GM10248 (cell line): ENCODE data around the gene MED20.

Source experiments
- CTCF ChIA-PET: fragments of 300-600 bp; sonication (Branson Sonifier 250); formaldehyde crosslinking; extraction: SDS; loops from one replicate; lab custom pipeline; 2021; ENCODE audit warnings: antibody characterized with exemption; lab: Yijun Ruan, JAX
- POLR2A ChIA-PET: fragments of 350-650 bp; sonication (Branson Sonifier 250); formaldehyde crosslinking; extraction: SDS; loops from one replicate; lab custom pipeline; 2020; ENCODE audit warnings: antibody characterized with exemption; lab: Yijun Ruan, JAX
- DNase-seq: peaks from one replicate; pipeline ENCODE4 v3.0.0; 2012; ENCODE audit errors: extremely low spot score
- TF ChIP-seq, protein P1 (sequence below): IDR thresholded peaks from 2 replicates; pipeline ENCODE4 v1.5.1; 2012; ENCODE audit warnings: mild to moderate bottlenecking, low read depth; ENCODE audit errors: extremely low read depth, missing control alignments, control extremely low read depth

Gene MED20

DNA sequence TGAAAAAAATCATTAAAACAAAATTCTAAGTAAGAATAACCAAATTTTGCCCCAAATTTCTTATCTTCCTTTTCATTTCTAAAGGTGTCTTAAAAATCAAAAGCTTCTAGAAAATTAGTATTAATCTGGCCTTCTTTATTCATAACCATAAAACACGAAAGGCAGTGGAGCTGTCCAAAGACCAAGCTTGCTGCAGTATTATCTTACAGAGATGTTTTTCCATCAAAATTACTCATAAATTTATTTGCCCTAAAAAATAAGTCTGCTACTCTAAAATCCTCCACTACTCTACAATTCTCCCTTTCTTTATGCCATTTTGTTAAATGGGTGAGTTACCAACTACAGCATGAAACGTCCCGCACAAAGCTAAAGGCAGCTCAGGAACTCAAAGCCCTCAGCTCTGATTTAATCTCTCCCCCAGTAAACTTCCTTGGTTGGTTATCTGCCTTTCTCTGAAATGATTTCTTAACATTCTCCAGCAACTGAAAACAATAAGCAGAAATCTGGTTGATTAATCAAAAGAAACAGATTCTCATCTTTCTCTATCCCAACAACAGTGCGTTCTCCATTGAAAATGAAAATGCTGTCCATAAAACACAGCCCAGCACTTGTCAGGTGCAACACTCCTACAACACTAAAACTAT lies 27.9 kb downstream of the MED20 start:
- DNase-seq, result no peak
- CTCF ChIA-PET, result interaction anchor here (0.8 kb wide), 1 partner anchor 9 kb away, joined by 3 read pairs; no protein-coding TSS in a partner anchor
- TF ChIP-seq, protein P1, sequence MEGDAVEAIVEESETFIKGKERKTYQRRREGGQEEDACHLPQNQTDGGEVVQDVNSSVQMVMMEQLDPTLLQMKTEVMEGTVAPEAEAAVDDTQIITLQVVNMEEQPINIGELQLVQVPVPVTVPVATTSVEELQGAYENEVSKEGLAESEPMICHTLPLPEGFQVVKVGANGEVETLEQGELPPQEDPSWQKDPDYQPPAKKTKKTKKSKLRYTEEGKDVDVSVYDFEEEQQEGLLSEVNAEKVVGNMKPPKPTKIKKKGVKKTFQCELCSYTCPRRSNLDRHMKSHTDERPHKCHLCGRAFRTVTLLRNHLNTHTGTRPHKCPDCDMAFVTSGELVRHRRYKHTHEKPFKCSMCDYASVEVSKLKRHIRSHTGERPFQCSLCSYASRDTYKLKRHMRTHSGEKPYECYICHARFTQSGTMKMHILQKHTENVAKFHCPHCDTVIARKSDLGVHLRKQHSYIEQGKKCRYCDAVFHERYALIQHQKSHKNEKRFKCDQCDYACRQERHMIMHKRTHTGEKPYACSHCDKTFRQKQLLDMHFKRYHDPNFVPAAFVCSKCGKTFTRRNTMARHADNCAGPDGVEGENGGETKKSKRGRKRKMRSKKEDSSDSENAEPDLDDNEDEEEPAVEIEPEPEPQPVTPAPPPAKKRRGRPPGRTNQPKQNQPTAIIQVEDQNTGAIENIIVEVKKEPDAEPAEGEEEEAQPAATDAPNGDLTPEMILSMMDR, result no peak
- POLR2A ChIA-PET, result no interaction called here

DNA sequence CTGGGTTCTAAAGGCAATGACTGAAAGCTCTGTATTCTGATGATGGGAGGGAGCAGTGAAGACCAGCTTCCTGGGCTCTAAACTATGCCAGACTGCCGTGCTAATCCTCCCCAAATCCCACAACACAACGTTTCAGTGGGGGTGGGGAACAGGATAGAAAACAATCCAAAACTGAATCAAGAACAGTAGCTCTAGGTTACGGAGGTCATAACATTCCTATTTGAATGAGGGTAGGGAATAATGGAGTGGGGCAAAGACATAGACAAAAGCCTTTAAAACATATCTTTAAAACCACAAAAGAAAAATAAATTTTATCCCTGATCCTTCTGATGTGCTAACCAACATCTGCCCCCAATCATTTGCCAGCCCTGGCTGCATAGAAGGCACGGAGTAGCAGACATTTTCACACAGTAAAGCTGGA lies 33.6 kb downstream of the MED20 start:
- ChIA-PET CTCF (interaction anchor here (1.3 to 2.0 kb wide), 6 partner anchors 10 to 157 kb away, joined by 3 to 9 read pairs (median 5); partner anchors contain the start of genes BYSL and MED20), POLR2A (interaction anchor here (0.6 kb wide), 1 partner anchor 218 kb away, joined by 3 read pairs; no protein-coding TSS in a partner anchor)
- TF ChIP-seq, protein P1, result no peak
- DNase-seq, result no peak

DNA sequence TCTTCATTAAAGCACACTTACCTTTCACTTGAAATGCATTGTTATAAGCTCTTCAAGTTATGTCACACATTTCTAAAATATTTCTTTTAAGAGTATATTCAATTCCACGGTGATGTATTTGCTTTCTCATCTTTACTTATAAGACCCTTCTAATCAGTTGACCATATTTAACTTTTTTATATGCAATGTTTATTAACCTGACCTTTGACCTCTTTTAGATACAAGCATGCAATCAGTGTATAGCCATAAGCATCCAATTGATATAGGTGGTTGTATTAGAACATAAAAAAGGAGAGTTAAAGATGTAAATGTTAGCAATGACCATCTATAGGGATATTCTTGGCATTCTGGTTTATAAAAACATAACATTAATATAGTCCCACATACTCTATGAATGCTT lies 35.0 kb downstream of the MED20 start:
- TF ChIP-seq, protein P1, result no peak
- DNase-seq, result no peak
- CTCF ChIA-PET, result interaction anchor here (0.9 kb wide), 1 partner anchor 40 kb away, joined by 3 read pairs; no protein-coding TSS in a partner anchor
- POLR2A ChIA-PET, result no interaction called here

- TF ChIP-seq, protein P1, result no peak
- DNase-seq, result no peak
- CTCF ChIA-PET, result interaction anchor here (1.0 kb wide), 1 partner anchor 8 kb away, joined by 3 read pairs; no protein-coding TSS in a partner anchor
- POLR2A ChIA-PET, result no interaction called here
These were observed 36.0 kb downstream of the MED20 start for GRCh38 chr6:41884957-41885356.

DNA sequence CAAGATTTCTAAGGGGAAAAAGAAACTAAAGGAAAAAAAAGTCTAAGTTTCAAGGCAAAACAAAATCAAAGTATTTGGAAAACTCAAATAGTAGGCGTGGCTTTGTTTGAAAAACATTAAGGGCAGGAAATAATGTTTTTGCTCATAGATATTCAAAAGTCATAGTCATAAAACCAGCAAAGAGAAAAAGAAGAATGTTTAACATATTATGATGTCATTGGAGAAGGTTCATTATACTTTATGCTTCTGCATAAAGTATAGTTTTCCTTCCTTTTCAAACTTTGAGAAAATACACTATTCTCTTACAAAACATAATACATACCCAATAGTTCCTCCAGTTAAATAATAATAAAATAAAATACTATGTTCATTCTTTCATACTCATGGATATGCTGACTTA lies 39.4 kb downstream of the MED20 start:
- TF ChIP-seq, protein P1, result no peak
- CTCF ChIA-PET, result interaction anchor here (1.7 kb wide), 1 partner anchor 13 kb away, joined by 3 read pairs; no protein-coding TSS in a partner anchor
- POLR2A ChIA-PET, result no interaction called here
- no peak for DNase-seq

DNA sequence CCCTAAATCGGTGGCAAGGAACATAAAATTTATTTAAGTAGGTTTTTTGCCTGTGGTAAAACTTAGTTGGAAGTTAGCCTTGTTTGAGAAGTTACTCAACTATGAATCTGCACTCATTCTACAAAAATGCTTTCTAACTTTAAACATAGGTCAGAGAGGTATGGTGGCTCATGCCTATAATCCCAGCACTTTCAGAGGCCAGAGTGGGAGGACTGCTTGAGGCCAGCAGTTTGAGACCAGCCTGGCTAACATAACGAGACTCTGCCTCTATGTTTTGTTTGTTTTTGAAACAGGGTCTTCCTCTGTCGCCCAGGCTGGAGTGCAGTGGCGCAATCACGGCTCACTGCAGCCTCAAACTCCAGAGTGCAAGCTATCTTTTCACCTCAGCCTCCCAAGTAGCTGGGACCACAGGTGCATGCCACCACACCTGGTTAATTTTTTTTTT lies 42.0 kb downstream of the MED20 start:
- TF ChIP-seq, protein P1, result no peak
- POLR2A ChIA-PET, result interaction anchor here (0.6 kb wide), 1 partner anchor 345 kb away, joined by 4 read pairs; no protein-coding TSS in a partner anchor
- no peak for DNase-seq
- CTCF ChIA-PET, result interaction anchor here (1.1 to 1.5 kb wide), 3 partner anchors 27 to 166 kb away, joined by 3 read pairs; partner anchors contain the start of genes BYSL and MED20
